GM21737 (cell line): ENCODE results near the gene CDKN1C.

Experiments
- ATAC-seq: cut with Tn5 transposase; IDR thresholded peaks from one replicate; pipeline ENCODE4 v1.9.1; 2021; ENCODE audit warnings: mild to moderate bottlenecking, moderate library complexity; ENCODE audit not compliant: unreplicated experiment

CDKN1C gene

DNA sequence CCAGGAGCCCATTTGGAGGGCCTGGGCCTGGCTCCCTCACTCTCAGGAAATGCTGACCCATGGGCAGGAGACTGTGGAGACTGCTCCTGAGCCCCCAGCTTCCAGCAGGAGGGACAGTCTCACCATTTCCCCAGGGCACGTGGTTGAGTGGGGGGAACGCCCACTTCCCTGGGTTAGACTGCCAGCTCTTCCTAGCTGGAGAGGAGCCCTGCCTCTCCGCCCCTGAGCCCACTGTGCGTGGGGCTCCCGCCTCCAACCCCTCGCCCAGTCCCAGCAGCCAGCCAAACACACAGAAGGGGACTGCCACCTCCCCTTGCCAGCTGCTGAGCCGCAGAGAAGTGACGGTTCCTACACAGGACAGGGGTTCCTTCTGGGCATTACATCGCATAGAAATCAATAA, 37.1 kb downstream of the CDKN1C start:
- ATAC-seq, result no peak

DNA sequence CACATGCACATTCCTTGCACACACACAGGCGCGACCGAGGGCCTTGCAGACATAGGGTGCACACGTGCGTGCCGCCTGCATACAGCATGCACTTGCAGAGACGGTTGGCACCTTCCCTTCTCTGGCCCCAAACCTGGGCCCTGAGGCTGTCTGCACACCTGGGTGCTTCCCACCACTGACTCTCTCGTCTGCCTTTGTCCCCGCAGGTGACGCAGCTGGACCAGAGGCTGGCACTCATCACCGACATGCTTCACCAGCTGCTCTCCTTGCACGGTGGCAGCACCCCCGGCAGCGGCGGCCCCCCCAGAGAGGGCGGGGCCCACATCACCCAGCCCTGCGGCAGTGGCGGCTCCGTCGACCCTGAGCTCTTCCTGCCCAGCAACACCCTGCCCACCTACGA, 38.0 kb downstream of the CDKN1C start:
- ATAC-seq, result no peak

DNA sequence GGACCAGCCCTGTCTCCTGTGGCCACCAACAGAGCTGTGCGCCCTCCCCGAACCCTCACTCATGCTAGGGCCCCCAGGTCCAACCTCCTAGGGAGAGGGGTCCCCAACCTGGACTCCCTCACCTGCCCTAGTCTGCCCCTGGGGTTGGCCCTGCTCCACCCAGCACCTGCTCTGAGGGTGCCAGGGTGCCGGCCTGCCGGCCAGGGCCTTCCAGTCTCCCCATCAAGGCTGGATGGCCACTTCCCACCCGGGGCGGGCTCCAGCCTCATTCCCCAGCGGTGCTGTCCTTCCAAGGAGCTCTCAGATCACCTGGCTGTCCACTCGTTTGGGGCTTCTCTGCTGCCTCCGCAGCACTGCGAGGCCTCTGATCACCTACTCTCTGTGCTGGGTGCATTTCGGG, 39.1 kb downstream of the CDKN1C start:
- no peak for ATAC-seq

DNA sequence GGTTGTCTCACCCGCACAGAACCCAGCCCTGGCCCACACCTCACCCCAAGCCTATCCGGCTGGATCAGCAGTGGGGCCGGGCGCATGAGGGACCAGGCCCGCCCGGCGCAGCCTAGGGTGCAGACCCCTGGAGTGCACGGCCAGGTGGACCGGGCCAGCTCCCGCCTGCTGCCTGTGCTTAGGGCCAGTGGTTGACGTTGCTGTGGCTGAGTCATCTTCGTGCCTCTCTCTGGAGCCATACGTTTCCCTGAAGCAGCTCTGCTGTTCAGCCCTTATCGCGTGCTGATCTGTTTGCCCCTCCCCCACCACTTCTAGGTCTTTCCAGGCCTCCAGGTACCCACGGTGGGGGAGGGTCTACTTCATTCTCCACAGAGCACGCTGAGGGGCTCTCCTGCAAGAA, 39.5 kb downstream of the CDKN1C start:
- ATAC-seq, result no peak

DNA sequence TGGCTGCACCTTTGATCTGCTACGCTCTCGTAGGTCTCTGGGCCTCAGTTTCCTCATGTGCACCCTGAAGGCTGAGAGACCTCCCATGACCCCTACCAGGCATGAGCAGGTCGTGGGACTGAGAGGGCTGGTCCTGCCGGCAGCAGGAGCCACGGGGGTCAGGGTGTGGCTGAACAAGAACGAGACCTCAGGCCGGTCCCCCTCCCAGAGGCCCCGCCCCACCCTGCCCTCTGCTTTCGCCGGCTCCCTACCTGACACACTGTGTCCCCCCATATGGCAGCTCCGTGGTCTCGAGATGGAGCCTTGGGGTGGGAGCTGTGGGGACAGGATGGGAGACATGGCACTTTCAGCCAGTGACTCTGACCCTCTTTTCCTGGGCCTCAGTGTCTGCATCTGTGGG, 40.6 kb downstream of the CDKN1C start:
- ATAC-seq, result no peak

DNA sequence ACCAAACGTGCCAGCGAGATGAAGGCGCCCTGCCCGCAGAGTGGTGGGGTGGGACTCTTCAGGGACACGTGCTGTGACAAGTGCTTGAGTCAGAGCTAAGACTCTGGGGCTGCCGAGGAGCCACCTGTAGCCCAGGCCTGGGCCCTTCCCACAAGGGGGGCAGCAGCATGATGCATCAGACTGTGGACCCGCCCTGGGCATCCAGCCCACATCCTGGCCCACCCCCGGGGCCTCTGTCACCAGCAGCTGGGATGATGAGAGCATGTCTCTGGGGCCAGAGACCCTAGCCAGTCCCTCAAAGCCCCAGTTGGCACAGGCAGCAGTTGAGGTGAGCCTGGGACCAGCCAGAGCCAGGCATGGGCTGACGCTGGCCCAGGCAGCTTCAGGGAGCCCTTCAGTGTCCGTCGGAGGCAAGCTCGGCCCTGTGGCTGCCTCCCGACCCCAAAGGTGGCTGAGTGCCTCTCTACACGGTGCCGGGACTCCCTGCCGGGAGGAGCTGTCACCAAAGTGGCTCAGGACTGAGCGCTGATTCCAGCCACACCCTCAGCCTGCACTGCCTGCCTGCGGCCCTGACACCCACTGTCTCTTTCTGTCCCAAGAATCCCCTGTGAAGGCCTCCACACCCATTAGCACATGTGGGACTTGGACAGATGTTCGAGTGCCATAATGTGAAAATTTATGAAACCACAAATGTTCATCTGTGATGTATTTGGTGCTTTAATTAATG, 41.3 kb downstream of the CDKN1C start:
- ATAC-seq, result no peak

DNA sequence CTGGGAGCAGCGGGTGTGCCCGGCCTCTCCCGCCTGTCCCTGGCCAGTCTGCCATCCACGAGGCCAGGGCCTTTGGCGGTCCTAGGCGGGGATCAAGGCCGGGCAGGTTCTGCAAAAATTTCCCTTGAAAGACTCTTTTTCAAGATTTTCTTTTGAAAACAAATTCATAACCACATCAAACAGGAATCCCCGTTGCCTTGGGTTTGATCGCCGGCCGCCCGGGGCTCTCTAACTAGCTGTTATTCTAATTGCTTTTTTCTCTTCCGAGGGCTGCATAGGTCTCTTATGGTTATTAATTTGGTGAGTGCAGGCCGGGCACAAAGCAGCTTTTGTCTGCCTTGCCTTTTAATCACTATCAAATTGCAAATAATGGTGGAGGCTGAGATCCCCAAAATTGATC, 42.0 kb downstream of the CDKN1C start:
- no peak for ATAC-seq

DNA sequence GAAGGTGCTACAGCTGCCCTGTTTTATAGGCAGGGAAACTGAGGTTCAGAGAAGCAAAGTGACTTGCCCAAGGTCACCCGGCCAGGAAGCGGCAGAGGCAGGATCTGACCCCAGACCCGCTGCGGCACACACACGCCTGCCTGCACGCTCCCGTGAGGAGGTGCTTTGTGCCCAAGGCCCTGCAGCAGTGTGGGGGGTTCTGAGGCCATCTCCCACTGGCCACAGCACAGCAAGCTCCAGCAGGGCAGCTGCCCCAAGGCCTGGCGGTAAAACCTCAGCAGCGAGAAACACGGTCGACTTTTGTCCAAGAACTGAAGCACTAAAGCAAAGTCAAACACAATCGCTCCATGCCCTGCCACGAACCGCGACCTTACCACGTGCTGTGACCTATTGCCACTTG, 42.7 kb downstream of the CDKN1C start:
- no peak for ATAC-seq

DNA sequence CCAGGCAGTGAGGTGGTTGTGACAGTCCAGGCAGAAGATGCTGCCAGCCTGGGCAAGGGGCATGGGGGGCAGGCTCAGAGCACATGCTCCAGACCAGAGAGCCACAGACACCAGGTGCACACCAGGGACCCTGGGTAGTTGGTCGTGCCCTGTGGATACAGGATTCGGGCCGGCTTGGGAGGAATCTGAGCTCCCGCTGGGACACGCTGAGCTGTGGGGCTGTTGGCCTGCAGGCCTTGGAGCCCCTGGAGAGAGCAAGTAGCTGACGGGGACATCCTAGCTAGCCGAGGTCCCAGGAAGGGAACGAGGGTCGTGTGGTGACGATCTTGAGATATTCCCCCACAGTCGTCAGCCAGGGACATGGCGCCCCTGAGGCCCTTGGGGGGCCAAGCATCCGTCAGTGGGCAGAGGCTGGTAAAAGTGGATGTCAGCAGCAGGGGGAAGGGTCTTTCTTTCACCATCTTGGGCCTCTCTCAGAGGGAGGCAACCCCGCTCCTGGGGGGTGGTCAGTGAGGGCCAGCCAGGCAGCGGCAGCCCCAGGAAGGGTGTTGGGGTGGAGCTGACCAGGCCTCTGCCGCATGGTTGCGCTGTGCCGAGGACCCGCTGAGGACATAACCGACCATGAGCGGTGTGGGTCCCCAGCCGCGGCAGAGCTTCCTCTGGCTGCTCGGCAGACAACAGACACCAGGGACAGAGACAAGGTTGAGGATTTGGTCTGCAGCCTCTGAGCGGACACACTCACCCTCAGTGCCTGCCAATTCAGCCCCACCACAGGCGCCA, 44.0 kb downstream of the CDKN1C start:
- no peak for ATAC-seq

DNA sequence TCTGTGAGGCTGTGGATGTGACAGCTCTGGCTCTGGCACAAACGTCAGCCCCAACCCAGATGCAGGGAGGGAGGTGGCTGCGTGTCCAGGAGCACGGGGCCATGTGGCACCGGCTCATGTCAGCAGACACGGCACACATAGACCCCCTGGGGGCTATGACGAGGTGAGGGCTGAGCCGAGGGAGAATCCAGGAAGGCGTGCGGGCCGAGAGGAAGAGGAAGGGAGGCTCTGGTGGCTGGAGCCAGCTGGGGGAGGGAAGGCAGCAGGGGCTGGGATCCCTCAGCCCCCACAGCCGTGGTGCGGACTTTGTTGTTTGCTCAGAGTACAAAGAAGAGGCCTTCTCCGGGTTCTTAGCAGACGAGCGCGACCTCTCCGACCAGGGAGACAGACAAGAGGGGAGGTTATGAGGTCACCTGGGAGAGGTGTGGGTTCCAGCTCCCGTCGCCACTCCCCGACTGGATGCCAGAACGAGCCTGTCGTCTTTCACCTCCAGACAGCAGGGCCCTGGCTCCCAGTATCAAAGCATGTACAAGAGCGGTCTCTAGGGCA, 46.1 kb downstream of the CDKN1C start:
- ATAC-seq, result no peak

DNA sequence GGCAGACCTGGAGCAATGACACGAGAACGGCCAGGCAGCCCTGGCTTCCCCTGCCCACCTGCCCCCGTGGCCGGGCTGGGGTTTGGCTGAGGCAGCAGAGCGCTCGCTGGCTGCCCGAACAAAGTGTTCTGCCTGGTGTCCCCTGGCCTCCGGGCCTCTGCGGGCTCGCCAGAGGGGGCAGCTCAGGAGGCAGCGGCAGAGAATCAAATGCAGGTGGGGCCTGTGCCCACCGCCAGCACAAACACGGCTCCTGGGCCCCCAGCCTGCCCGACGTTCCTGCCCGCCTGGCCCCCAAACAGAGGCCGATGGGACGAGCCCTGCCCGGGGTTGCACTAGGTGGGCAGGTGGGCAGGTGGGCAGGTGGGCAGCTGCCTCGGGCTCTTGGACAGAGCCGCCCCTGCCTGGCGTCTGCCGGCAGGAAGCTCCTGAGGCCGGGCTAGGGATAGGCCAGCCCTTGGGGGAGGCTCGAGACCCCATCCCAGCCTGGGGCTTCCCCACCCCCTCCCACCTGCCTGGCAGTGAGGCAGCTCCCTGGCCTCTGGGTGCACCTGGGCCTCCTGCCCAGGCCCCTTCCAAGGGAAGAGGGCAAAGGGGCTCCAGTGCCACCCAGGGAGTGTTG, 46.8 kb downstream of the CDKN1C start:
- no peak for ATAC-seq

DNA sequence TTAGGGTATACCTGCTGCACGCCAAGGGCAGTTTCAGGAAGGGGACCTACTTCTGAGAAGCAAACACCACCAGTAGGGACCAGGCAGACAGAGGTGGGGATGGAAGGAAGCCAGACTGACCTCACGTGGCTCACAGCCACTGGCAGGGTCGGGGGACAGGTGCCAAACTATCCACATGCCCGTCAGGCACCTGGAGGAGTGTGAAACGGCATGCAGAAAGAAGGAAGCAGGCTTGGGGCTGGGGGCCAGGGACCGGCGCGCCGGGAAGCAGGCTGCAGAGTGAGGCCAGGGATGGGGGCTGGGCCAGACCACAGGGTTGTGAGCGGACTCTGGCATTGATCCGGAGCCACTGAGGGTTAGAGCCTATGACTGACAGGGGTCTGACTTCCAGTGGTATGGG, 47.5 kb downstream of the CDKN1C start:
- no peak for ATAC-seq

DNA sequence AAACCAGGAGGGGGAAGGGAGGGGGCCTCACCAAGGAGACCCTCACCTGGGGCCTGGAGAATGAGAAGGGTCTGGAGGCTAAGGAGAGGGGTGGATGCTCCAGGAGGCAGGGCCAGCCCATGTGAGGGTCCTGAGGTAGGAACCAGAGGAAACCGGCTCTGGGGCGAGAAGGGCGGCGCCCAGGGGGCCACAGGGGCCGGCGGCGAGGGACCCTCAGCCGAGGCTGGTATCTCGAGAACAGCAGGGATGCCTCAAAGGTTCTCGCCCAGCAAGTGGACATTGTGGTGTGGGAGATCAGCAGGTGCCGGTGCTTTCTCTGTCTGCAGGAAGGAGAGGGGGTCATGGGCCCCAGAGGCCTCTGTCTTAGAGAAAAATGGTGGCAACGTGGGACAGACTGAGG, 47.9 kb downstream of the CDKN1C start:
- no peak for ATAC-seq

DNA sequence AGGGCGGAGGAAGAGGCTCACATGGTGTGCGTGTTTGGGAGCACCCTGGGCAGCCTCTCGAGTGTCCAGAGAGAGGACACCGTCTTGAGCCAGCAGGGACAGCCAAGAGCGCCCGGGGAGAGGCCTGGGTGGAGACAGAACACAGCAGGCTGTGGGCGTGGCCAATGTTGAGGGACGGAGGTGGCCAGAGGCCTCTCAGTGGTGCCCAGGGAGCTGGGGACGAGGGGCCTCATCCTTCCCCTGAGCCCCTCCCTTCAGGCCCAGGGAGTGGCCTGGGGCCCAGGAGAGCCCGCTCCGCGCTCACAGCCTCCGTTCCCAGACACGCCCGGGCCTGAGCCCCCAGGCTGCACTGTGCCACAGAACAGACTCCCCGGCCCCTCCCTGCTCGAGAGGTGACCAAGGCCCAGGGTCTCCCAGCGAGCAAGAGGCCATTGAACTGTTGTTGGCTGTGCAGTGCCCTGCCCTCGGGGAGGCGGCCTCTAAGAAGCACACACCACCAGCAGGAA, 48.4 kb downstream of the CDKN1C start:
- ATAC-seq, result no peak

DNA sequence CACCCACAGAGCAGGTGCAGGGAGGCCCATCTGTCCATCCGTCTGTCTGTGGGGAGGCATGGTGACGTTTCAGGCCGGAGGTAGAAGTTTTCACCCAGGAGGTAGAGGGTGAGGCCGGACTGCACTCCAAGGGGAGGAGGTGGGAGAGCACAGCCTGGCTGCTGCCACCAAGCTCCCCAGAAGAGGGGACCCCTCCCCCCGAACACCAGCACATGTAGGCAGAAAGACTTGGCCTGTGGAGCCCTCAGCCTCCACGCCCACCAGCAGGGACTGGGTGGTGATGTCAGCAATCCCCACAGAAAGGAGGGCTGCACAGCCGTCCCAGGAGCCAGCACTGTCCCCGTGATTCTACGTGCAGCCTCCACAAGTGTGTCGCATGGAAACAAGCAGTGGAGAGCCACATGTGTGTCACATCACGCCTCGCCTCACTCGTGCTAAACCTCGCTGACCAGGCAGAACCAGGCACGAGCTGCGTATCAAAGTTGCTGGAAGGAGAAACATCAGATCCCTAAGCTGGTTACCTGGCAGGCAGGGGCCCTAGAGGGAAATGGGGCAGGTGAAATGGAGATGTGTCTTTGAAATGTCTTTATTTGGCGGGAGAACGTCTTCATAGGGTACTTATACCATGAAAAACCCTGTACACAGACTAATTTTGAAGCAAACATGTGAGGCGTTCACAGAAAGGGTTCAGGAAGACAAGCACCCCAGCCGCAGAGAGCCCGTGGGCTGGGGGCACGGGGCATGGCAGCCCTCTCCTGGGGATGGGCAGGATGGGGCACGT, 49.1 kb downstream of the CDKN1C start:
- ATAC-seq, result no peak

DNA sequence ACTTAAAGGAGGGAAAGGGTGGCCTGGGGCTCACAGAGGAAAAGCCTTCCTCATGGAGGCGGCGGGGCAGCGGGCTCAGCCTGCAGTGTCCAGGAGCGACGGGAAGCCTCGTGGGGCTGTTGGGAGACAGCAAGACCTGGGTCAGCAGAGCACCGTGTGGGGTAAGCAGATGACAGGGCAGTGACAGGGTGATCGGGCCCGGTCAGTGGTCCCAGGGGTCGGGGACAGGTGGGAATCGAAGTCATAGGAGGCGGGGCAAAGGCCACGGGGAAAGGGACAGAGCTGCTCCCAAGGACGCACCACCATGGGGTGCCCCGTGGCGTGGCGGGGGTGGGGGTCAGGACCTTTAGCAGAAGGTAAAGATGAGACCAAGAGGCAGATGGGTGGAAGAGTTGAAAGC, 49.8 kb downstream of the CDKN1C start:
- no peak for ATAC-seq

DNA sequence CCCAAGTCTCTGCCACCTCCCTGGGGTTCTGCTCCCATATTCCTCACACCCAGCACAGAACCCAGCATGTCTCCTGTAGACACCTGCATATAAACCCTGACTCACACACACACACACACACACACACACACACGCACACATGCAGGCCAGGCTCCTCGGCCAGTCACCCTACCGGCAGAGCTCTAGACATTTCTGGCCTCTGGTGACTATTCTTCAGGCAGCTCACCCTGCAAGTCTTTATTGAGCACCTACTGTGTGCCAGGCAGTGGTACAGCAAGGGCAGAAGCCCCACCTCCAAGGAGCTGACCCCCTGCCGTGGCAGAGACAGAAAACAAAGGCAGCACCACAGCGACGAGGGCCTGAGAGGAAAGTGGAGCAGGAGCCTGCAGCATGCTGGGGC, 50.3 kb downstream of the CDKN1C start:
- no peak for ATAC-seq

DNA sequence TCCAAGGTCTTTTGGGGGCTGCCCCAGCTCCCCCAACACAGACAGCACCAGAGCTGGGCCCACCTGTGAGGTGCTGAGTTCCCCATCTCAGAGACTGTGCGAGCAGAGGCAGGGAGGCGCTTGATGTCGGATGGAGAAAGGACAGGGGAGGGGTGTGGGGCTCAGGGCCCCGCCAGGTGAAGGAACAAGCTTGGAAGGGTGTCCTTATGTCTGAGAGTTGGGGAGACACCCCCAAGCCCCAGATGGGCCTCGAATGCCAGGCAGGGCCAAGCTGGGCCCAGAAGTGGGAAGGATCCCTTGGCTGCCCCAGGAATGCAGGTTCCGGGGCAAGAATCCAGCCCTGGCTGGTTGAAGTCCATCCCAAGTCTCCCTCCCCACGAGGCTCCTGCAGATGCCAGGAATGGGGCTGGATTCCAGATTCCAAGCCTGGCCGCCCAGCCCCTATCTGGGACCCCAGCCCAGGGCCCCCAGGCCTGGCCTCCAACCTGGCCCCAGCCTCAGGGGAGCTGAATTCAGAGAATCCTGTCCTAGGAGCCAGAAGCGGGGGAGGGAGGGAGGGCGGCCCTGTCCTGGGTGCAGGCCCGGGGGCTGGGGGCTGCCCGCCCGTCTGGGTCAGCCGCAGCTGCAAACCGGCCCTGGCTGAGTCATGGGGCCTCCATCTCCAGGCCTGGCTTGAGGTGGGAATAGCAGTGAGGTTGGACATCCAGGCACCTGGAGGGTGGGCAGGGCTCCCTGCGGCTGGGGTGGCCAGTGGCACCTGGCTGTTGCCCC, 50.9 kb downstream of the CDKN1C start:
- no peak for ATAC-seq

DNA sequence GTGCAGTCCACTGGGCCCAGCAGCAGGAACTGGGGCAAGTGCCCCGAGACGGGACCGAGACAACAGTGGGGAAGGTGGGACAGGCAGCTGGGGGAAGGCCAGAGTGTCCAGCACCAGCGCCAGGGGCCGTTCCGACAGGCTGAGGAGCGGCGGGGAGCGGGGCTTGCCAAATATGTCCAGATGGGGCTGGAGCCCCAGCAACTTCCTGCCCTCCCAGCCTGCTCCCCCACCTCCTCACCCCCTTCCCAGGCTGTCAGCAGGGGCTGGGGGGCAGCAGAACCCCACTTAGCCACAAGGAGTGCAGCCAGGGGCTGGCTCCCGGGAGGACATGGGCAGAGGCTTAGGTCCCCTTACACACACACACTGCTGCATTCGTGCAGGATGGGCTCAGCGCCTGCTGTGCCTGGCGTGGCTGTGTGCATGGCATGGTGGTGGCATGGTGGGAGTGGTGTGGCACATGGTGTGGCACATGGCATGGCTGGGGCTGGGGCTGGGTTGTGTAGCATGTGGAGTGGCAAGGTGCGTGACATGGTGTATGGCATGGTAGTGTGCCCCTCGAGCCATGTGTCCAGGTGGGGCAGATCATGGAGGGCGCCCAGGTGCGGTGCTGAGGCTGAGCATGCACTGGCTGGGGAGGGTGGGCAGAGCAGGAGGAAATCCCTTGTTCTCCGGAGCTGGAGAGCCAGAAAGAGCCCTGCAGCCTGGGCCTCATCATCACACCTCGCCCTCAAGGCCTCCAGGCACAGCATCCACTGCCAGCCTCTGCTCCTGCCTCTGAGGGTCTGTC, 51.7 kb downstream of the CDKN1C start:
- no peak for ATAC-seq
